Esophagus (tissue), 2 donors: ENCODE measurements around the gene EPS15. TPM values are rescaled to one million over a fixed set of nuclear protein-coding genes. Genes with fewer than 3 reads are reported as not detected.
A peak's percentile ranks its signal among the peaks of the same experiment; 100 is the strongest.
"Not testable (repeated sequence)": the region's sequence is repeated elsewhere in the genome, so short reads cannot be mapped to it uniquely, and the experiment has no call there.

Source experiments
- H3K27ac ChIP-seq, 2 donors: one replicate each; pipeline ENCODE4 v1.5.1; 2013; ENCODE audit warnings: low read depth in 2 of 2, mild to moderate bottlenecking in 2 of 2, inconsistent platforms in 1 of 2, low read length in 1 of 2, moderate library complexity in 1 of 2
- H3K27me3 ChIP-seq, 2 donors: one replicate each; pipeline ENCODE4 v1.6.1; 2013; ENCODE audit warnings: low read length in 2 of 2, control low read depth in 1 of 2, mild to moderate bottlenecking in 1 of 2; ENCODE audit not compliant: insufficient read depth in 2 of 2, control insufficient read depth in 1 of 2
- H3K36me3 ChIP-seq, 2 donors: one replicate each; pipeline ENCODE4 v1.6.1; 2013; ENCODE audit warnings: low read length in 1 of 2; ENCODE audit not compliant: control insufficient read depth in 2 of 2, insufficient read depth in 2 of 2
- H3K4me1 ChIP-seq, 2 donors: one replicate each; pipeline ENCODE4 v1.6.1; 2013; ENCODE audit warnings: low read length in 1 of 2; ENCODE audit not compliant: control insufficient read depth in 2 of 2, insufficient read depth in 2 of 2
- H3K4me3 ChIP-seq, 2 donors: one replicate each; pipeline ENCODE4 v1.5.1; 2013; ENCODE audit warnings: low read length in 2 of 2, mild to moderate bottlenecking in 2 of 2, low read depth in 1 of 2, moderate library complexity in 1 of 2
- H3K9me3 ChIP-seq, 2 donors: one replicate each; pipeline ENCODE4 v1.6.1; 2013; ENCODE audit warnings: mild to moderate bottlenecking in 2 of 2, low read depth in 1 of 2, low read length in 1 of 2, moderate library complexity in 1 of 2; ENCODE audit not compliant: control insufficient read depth in 2 of 2, insufficient read depth in 1 of 2
- WGBS, 2 donors: extraction: QIAGEN DNeasy Blood & Tissue Kit; methylation state at CpG; one replicate each; pipeline ENCODE4 v1.1.7; 2013; 5-methylcytosine and 5-hydroxymethylcytosine counted together
- polyA plus RNA-seq, 2 donors: library from polyadenylated mRNA; stranded (reverse); fragments of 200-250 nt; gene quantifications; one replicate each; pipeline ENCODE4 v1.2.3, GENCODE V29; 2013
- donor health status: healthy with polysubstance abuse.
- donor health status: Bipolar disorder and iron deficiency.

EPS15 gene
- polyA plus RNA-seq = 10 to 100 TPM; 10.8 to 14.4 TPM

DNA sequence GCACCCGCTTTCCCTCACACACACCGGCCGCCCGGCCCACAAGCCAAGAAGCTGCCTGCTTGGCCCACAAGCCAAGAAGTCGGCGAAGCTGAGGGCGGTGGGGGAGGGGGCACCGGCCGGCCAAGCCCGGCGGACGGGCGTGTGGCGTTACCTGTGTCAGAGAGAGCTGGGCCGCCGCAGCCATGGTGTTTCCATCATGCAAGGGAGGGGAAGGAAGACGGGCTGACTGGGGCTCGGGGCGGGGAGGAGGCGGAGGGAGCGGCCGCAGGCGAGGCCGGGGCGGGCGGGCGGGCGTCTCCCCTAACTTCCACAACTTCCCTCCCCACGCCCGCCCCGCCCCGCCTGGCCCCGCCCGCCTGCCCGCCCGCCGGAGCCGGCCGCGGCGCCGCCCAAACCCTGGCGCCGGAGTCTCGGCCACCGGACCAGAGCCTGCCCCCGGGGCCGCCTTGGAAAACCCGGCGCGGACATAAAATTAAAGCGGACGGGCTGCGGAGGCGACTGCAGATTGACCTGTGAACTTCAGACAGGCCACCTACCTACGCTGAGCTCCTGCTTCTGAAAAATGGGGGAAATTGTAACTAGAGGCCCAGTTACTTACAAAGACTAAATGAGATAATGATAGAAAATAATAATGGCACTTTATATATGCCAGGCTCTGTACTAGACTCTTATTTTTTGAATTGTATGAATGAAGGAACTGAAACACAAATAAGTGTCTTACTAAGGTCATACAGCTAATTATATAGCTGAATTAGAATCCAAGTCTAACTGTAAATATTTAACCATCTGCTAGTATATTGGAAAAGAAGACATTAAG is at the start of gene EPS15:
TSS of gene EPS15 (minus strand) at position 219 of the 817 bp plus-strand sequence. CDS start at position 184, 35 bp downstream.
- Histone ChIP-seq H3K27me3 (no peaks in the 10 kb centered on the region), H3K36me3 (no peaks in the 10 kb centered on the region), H3K4me1 (peaks cover 0 to 2% of the 10 kb centered on the region in 2 donors), H3K27ac (peak within 1 kb of the TSS; percentile 90 to 99), H3K4me3 (peak within 1 kb of the TSS; percentile 70 to 96), H3K9me3 (no peaks in the 10 kb centered on the region)
- 1 to 2% methylated on average over 31 to 56 of the region's 56 CpGs for WGBS, 2 donors

DNA sequence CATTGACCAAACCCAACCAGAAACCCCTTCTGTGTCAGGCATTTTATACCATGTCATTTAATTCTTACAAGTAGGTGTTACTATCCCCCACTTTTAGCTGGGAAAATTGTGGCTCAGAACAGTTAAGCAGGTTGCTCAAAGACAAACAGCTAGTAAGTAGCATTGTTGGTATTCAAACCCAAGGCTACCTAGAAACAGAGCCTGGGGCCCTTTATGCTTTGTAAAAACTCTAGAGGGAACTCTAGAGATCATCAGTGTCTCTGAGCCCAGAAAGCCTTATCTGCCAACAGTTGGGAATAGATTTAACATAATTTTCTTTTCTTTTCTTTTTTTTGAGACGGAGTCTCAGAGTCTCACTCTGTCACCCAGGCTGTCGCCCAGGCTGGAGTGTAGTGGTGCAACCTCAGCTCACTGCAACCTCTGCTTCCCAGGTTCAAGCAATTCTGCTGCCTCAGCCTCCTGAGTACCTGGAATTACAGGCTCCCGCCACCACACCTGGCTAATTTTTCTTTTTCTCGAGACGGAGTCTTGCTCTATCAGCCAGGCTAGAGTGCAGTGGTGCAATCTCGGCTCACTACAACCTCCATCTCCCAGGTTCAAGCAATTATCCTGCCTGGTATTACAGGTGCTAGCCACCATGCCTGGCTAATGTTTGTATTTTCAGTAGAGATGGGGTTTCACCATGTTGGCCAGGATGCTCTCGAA is 49.3 kb upstream of the EPS15 start:
- WGBS, 2 donors = 93 to 94% methylated on average over 7 of the region's 7 CpGs

DNA sequence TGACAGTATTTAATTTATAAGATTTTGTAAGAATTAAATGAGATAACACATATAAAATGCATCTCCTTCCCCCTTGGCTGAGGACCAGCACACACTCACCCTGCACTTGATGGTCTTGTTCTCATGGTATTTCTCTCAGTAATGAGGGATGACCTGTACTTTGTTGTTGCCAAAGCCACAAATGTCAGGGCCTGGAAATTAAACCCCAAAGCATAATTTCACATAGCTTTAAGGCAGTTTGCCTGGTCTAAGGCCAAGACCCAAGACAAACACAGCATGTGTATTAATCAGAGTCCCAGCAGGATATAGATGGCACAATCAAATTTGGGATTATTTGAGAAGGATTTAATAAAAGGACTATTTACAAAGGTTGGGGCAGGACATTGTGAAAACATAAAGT is 48.6 kb upstream of the EPS15 start:
- no peaks in the 10 kb centered on the region for H3K36me3 ChIP-seq
- no peak overlapping the region for H3K27ac ChIP-seq
- no peak overlapping the region for H3K4me3 ChIP-seq

More for the DNA sequence above, 49.3 kb upstream of the EPS15 start:
- Histone ChIP-seq H3K27ac (no peak overlapping the region), H3K36me3 (no peaks in the 10 kb centered on the region), H3K4me3 (no peak overlapping the region), H3K27me3 (no peaks in the 10 kb centered on the region), H3K4me1 (no peaks in the 10 kb centered on the region), H3K9me3 (no peaks in the 10 kb centered on the region)

DNA sequence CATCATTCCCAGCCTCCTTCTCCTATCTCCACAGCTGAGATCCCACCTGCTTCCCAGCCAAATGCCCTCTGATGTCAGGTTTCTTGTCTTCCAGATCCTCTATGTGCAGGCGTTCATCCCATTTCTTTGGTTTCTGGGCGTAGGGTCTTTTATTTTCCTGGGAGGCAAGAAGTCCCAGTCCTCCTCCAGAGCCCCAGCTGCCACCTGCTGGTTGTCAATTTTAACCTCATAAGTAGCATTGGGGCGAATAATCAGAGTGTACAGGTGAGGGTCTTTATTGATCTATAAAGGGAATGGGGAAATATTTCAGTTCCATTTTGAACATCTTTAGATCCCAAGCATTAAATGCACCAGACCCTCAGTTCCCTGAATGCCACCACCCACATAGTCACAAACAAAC is 47.2 kb upstream of the EPS15 start:
- no peaks in the 10 kb centered on the region for H3K36me3 ChIP-seq
- no peaks in the 10 kb centered on the region for H3K27me3 ChIP-seq
- H3K4me3 ChIP-seq = no peak overlapping the region
- no peaks in the 10 kb centered on the region for H3K4me1 ChIP-seq
- no peak overlapping the region for H3K27ac ChIP-seq
- H3K9me3 ChIP-seq = no peaks in the 10 kb centered on the region
- WGBS, 2 donors = 94 to 96% methylated on average over 3 of the region's 3 CpGs

More for the DNA sequence above, 48.6 kb upstream of the EPS15 start:
- no peaks in the 10 kb centered on the region for H3K27me3 ChIP-seq
- H3K4me1 ChIP-seq = no peaks in the 10 kb centered on the region
- no peaks in the 10 kb centered on the region for H3K9me3 ChIP-seq

DNA sequence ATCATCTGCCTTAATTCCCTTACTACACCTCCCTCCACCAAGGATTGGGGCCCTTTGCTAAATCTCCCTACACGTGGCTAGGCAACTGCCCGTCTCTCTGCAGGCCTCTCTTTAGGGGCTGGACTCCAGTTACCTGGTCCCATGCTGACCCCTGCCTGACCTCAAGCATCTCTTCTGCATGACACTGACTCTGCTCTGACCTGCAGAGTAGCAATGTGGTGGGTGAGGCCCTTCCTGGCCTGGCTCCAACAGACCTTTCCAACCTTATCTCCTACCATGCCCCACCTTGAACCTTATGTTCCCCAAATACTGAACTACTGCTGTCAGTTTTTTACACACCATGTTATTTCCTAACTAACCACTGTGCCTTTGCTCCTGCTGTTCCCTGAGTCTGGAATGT is 45.9 kb upstream of the EPS15 start:
- Histone ChIP-seq H3K4me3 (no peak overlapping the region), H3K27me3 (no peaks in the 10 kb centered on the region), H3K4me1 (no peaks in the 10 kb centered on the region), H3K9me3 (no peaks in the 10 kb centered on the region), H3K27ac (no peak overlapping the region), H3K36me3 (no peaks in the 10 kb centered on the region)
- 88% methylated on average over 2 of the region's 2 CpGs for WGBS, 2 donors

DNA sequence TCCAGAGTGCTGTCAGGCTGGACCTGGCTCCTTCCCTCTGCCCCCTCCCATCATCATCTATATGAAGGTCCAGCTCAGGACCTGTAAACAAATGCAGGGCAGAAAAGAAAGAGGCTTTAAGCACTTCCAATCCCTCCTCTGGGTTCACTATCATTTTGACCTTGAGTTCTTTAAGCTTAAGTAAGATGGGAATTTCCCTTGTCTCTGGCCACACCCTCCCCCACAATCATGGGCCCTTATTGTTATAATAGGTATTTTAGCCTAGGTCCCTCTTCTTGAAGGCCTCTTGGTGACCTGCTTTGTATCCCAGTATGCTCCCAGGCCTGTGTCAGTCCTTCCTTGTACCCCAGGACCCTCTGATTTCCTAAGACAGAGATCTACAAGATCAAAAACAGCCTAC is 45.1 kb upstream of the EPS15 start:
- H3K36me3 ChIP-seq = no peaks in the 10 kb centered on the region
- H3K27ac ChIP-seq = no peak overlapping the region
- no peaks in the 10 kb centered on the region for H3K27me3 ChIP-seq
- H3K4me3 ChIP-seq = no peak overlapping the region
- no peaks in the 10 kb centered on the region for H3K4me1 ChIP-seq
- H3K9me3 ChIP-seq = no peaks in the 10 kb centered on the region

DNA sequence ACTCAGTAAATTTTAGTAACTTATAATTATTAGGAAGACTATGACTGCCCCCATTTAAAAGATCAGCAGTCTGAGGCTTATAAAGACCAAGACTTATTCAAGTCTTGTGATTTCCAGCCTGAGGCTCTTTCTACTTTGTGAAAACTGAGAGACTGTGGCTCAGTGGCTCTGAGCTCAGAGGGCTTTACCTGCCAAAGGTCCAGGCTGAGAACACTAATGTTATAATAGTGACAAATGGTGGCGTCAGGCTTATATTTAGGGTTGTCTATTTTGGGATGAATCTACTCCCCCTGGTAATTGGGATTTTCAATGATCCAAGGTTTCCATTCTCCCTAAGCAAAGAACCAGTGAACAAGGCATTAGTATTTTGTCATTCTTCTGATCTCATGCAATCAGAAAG is 42.6 kb upstream of the EPS15 start:
- Histone ChIP-seq H3K4me3 (no peak overlapping the region), H3K27ac (no peak overlapping the region), H3K36me3 (no peaks in the 10 kb centered on the region), H3K9me3 (no peaks in the 10 kb centered on the region), H3K4me1 (no peaks in the 10 kb centered on the region), H3K27me3 (no peaks in the 10 kb centered on the region)
- WGBS, 2 donors = 94 to 100% methylated on average over 1 of the region's 1 CpG

DNA sequence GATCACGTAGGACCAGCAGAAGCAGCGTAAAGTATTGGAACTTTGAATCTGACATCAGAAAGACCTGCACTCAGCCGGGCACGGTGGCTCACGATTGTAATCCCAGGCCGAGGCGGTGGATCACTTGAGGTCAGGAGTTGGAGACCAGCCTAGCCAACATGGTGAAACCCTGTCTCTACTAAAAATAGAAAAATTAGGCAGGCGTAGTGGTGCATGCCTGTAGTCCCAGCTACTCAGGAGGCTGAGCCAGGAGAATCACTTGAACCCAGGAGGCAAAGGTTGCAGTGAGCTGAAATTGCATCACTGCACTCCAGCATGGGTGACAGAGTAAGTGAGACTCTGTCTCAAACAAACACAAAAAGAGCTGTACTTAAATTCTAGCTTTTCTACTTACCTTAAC is 41.8 kb upstream of the EPS15 start:
- not testable (repeated sequence) for H3K27ac ChIP-seq, H3K36me3 ChIP-seq, H3K4me1 ChIP-seq, H3K27me3 ChIP-seq, H3K9me3 ChIP-seq, H3K4me3 ChIP-seq
- 90 to 94% methylated on average over 8 of the region's 8 CpGs for WGBS, 2 donors

DNA sequence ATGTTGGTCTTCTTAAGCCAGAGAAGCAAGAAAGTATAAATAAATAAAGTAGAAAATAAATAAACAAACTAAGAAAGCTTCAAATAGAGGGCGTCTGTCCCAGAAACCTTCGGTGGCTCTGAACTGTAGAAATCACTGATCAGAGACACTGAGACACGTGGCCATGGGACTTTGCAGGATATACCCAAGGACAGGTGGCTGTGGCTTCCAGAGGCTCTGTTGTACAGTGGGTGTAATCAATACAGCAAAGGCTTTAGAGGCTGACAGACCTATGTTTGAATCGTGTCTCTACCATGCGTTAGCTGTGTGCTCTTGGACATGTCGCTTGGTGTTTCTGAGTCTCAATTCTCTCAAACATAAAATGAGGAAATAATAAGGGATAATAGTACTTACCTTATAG is 41.0 kb upstream of the EPS15 start:
- H3K27me3 ChIP-seq = no peaks in the 10 kb centered on the region
- 82 to 84% methylated on average over 6 of the region's 6 CpGs for WGBS, 2 donors
- H3K9me3 ChIP-seq = no peaks in the 10 kb centered on the region
- H3K4me1 ChIP-seq = no peaks in the 10 kb centered on the region
- H3K36me3 ChIP-seq = no peaks in the 10 kb centered on the region
- no peak overlapping the region for H3K27ac ChIP-seq
- H3K4me3 ChIP-seq = no peak overlapping the region

DNA sequence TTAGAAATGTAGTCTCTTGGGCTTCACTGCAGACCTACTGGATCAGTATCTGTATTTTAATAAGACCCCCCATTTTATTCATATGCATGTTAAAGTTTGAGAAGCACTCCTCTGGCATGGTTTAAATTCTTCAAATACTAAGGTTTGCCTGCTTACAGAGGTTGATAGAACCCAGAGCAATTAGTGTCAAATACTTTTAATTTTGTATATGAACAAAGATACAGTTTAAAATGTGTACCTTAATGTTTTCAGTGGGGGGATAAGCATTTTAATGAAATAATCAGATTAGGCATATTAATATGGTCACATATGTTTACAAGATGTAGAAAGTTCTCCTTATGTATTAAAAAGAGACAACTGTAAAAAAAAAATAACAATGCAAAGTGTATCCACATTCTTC is 40.4 kb upstream of the EPS15 start:
- H3K4me3 ChIP-seq = no peak overlapping the region
- no peaks in the 10 kb centered on the region for H3K27me3 ChIP-seq
- H3K36me3 ChIP-seq = no peaks in the 10 kb centered on the region
- H3K27ac ChIP-seq = no peak overlapping the region
- H3K9me3 ChIP-seq = no peaks in the 10 kb centered on the region
- H3K4me1 ChIP-seq = no peaks in the 10 kb centered on the region
